ENCODE results near the gene GMPS. TPM values are rescaled to one million over a fixed set of nuclear protein-coding genes. Genes with fewer than 3 reads are reported as not detected.

GMPS gene
- total RNA-seq, 1 donor from 2014 or later: 29.5 TPM

- TF ChIP-seq CTCF (IDR thresholded peaks at IDR 0.05; ENCODE audit: insufficient read depth, low read length, severe bottlenecking): no peak
- Histone ChIP-seq H3K27me3 (ENCODE audit: control insufficient read depth, insufficient read depth, low read length) (no peaks in the 10 kb centered on the region), H3K4me3 (ENCODE audit: low read depth, low read length) (no peak overlapping the region), H3K36me3 (ENCODE audit: control insufficient read depth, insufficient read depth, low read length) (no peaks in the 10 kb centered on the region)
- FAIRE-seq: no peak
- DNase-seq (ENCODE audit: low read depth): no peak
Observed at GRCh38 chr3:155983834-155984474, 113.5 kb downstream of the GMPS start.

- H3K4me3 ChIP-seq (ENCODE audit: low read depth, low read length): no peak overlapping the region
- H3K27me3 ChIP-seq (ENCODE audit: control insufficient read depth, insufficient read depth, low read length): no peaks in the 10 kb centered on the region
- no peak for TF ChIP-seq CTCF (IDR thresholded peaks at IDR 0.05; ENCODE audit: insufficient read depth, low read length, severe bottlenecking)
- H3K36me3 ChIP-seq (ENCODE audit: control insufficient read depth, insufficient read depth, low read length): no peaks in the 10 kb centered on the region
- FAIRE-seq (no peak), DNase-seq (ENCODE audit: low read depth) (no peak)
Observed at GRCh38 chr3:155984791-155985417, 114.5 kb downstream of the GMPS start.

GRCh38 chr3:155989536-155989935, 119.1 kb downstream of the GMPS start:
- Histone ChIP-seq H3K36me3 (ENCODE audit: control insufficient read depth, insufficient read depth, low read length) (no peaks in the 10 kb centered on the region), H3K27me3 (ENCODE audit: control insufficient read depth, insufficient read depth, low read length) (no peaks in the 10 kb centered on the region), H3K4me3 (ENCODE audit: low read depth, low read length) (no peak overlapping the region)
- no peak for TF ChIP-seq CTCF (IDR thresholded peaks at IDR 0.05; ENCODE audit: insufficient read depth, low read length, severe bottlenecking)
- no peak for FAIRE-seq
- peak; percentile 58 for DNase-seq (ENCODE audit: low read depth)

GRCh38 chr3:155991212-155991611, 120.8 kb downstream of the GMPS start:
- FAIRE-seq (no peak), DNase-seq (ENCODE audit: low read depth) (no peak)
- H3K27me3 ChIP-seq (ENCODE audit: control insufficient read depth, insufficient read depth, low read length): no peaks in the 10 kb centered on the region
- no peak overlapping the region for H3K4me3 ChIP-seq (ENCODE audit: low read depth, low read length)
- TF ChIP-seq CTCF (IDR thresholded peaks at IDR 0.05; ENCODE audit: insufficient read depth, low read length, severe bottlenecking): no peak
- no peaks in the 10 kb centered on the region for H3K36me3 ChIP-seq (ENCODE audit: control insufficient read depth, insufficient read depth, low read length)

- Histone ChIP-seq H3K27me3 (ENCODE audit: control insufficient read depth, insufficient read depth, low read length) (no peaks in the 10 kb centered on the region), H3K4me3 (ENCODE audit: low read depth, low read length) (no peak overlapping the region), H3K36me3 (ENCODE audit: control insufficient read depth, insufficient read depth, low read length) (no peaks in the 10 kb centered on the region)
- FAIRE-seq (no peak), DNase-seq (ENCODE audit: low read depth) (peak; percentile 39)
- TF ChIP-seq CTCF (IDR thresholded peaks at IDR 0.05; ENCODE audit: insufficient read depth, low read length, severe bottlenecking): no peak
Observed at GRCh38 chr3:155991847-155992246, 121.4 kb downstream of the GMPS start.

Other genes with a start within 250 kb of the GMPS start
- 0.13 and 0.26 TPM in 2 replicates for gene PLCH1, start 125.6 kb upstream of the GMPS start, total RNA-seq
- gene C3orf33, start 64.4 kb upstream of the GMPS start, total RNA-seq: 1.6 and 2.6 TPM in 2 replicates
- gene SLC33A1, start 16.2 kb upstream of the GMPS start, total RNA-seq: 39.7 and 67.7 TPM in 2 replicates
- gene KCNAB1, start 249.9 kb downstream of the GMPS start, total RNA-seq: 0.26 and 0.38 TPM in 2 replicates